ENCODE data around the gene CRMP1. TPM values are rescaled to one million over a fixed set of nuclear protein-coding genes. Genes with fewer than 3 reads are reported as not detected.
"Not testable (repeated sequence)": the region's sequence is repeated elsewhere in the genome, so short reads cannot be mapped to it uniquely, and the experiment has no call there.

Gene CRMP1
- total RNA-seq, 1 experiment from 2014 or later = not detected

- no peak for DNase-seq (ENCODE audit: low spot score)
Observed at GRCh38 chr4:5858020-5858769, 34.7 kb downstream of the CRMP1 start.

- DNase-seq (ENCODE audit: low spot score) = no peak
Observed at GRCh38 chr4:5857199-5857598, 35.7 kb downstream of the CRMP1 start.

GRCh38 chr4:5856362-5856761, 36.5 kb downstream of the CRMP1 start:
- DNase-seq (ENCODE audit: low spot score) = not testable (repeated sequence)

- DNase-seq (ENCODE audit: low spot score) = no peak
Observed at GRCh38 chr4:5854929-5855328, 38.0 kb downstream of the CRMP1 start.

GRCh38 chr4:5852523-5853202, 40.2 kb downstream of the CRMP1 start:
- no peak for DNase-seq (ENCODE audit: low spot score)

GRCh38 chr4:5851637-5852301, 41.1 kb downstream of the CRMP1 start:
- no peak for DNase-seq (ENCODE audit: low spot score)

- no peak for DNase-seq (ENCODE audit: low spot score)
Observed at GRCh38 chr4:5845035-5845905, 47.6 kb downstream of the CRMP1 start.

GRCh38 chr4:5843573-5844530, 49.0 kb downstream of the CRMP1 start:
- no peak for DNase-seq (ENCODE audit: low spot score)

- no peak for DNase-seq (ENCODE audit: low spot score)
Observed at GRCh38 chr4:5842456-5842855, 50.4 kb downstream of the CRMP1 start.

GRCh38 chr4:5839751-5840674, 52.9 kb downstream of the CRMP1 start:
- no peak for DNase-seq (ENCODE audit: low spot score)

GRCh38 chr4:5839332-5839731, 53.6 kb downstream of the CRMP1 start:
- no peak for DNase-seq (ENCODE audit: low spot score)

GRCh38 chr4:5837483-5837882, 55.4 kb downstream of the CRMP1 start:
- DNase-seq (ENCODE audit: low spot score) = not testable (repeated sequence)

- no peak for DNase-seq (ENCODE audit: low spot score)
Observed at GRCh38 chr4:5836943-5837342, 55.9 kb downstream of the CRMP1 start.

GRCh38 chr4:5828005-5828391, 64.9 kb downstream of the CRMP1 start:
- DNase-seq (ENCODE audit: low spot score) = no peak

- DNase-seq (ENCODE audit: low spot score) = no peak
Observed at GRCh38 chr4:5827108-5828004, 65.5 kb downstream of the CRMP1 start.

GRCh38 chr4:5826437-5827107, 66.3 kb downstream of the CRMP1 start:
- no peak for DNase-seq (ENCODE audit: low spot score)

GRCh38 chr4:5825321-5826041, 67.4 kb downstream of the CRMP1 start:
- no peak for DNase-seq (ENCODE audit: low spot score)

Measured in HT-29 (cell line).